ENCODE results near the gene TGFB2.

- no peak for TF ChIP-seq CTCF (IDR thresholded peaks at IDR 0.05; ENCODE audit: poor library complexity)
- no peak for TF ChIP-seq EZH2 (IDR thresholded peaks at IDR 0.05; ENCODE audit: borderline replicate concordance)
- TF ChIP-seq EZH2phosphoT487 (IDR thresholded peaks at IDR 0.05; ENCODE audit: low read depth, severe bottlenecking, unreplicated experiment) = no peak
These were observed 88.6 kb downstream of the TGFB2 start for GRCh38 chr1:218433744-218434143.
